GM18517 (cell line): ENCODE results near the gene TENM3.
"Not testable (repeated sequence)": the region's sequence is repeated elsewhere in the genome, so short reads cannot be mapped to it uniquely, and the experiment has no call there.

ENCODE experiments used
- ATAC-seq: cut with Tn5 transposase; IDR thresholded peaks from one replicate; pipeline ENCODE4 v1.9.1; 2021; ENCODE audit warnings: mild to moderate bottlenecking, moderate library complexity; ENCODE audit not compliant: unreplicated experiment

TENM3 gene

GRCh38 chr4:182386576-182386975, 143.4 kb downstream of the TENM3 start:
- ATAC-seq: not testable (repeated sequence)

- no peak for ATAC-seq
Measured at GRCh38 chr4:182391111-182391684, 148.0 kb downstream of the TENM3 start.

- no peak for ATAC-seq
Measured at GRCh38 chr4:182394181-182394580, 151.0 kb downstream of the TENM3 start.

GRCh38 chr4:182400081-182400480, 156.9 kb downstream of the TENM3 start:
- no peak for ATAC-seq

- no peak for ATAC-seq
Measured at GRCh38 chr4:182400790-182401189, 157.6 kb downstream of the TENM3 start.

- no peak for ATAC-seq
Measured at GRCh38 chr4:182404376-182404775, 161.2 kb downstream of the TENM3 start.

- no peak for ATAC-seq
Measured at GRCh38 chr4:182405087-182405486, 161.9 kb downstream of the TENM3 start.

GRCh38 chr4:182409271-182409670, 166.1 kb downstream of the TENM3 start:
- ATAC-seq: no peak

GRCh38 chr4:182411391-182411790, 168.2 kb downstream of the TENM3 start:
- ATAC-seq: no peak

- ATAC-seq: no peak
Measured at GRCh38 chr4:182413550-182413949, 170.3 kb downstream of the TENM3 start.

GRCh38 chr4:182415116-182415515, 171.9 kb downstream of the TENM3 start:
- ATAC-seq: no peak

- no peak for ATAC-seq
Measured at GRCh38 chr4:182416067-182416466, 172.9 kb downstream of the TENM3 start.

GRCh38 chr4:182418054-182418734, 175.0 kb downstream of the TENM3 start:
- ATAC-seq: no peak

GRCh38 chr4:182420189-182420588, 177.0 kb downstream of the TENM3 start:
- no peak for ATAC-seq

- no peak for ATAC-seq
Measured at GRCh38 chr4:182421753-182422152, 178.6 kb downstream of the TENM3 start.

- ATAC-seq: no peak
Measured at GRCh38 chr4:182425302-182425701, 182.1 kb downstream of the TENM3 start.

- ATAC-seq: no peak
Measured at GRCh38 chr4:182426901-182427300, 183.7 kb downstream of the TENM3 start.

GRCh38 chr4:182427554-182427953, 184.4 kb downstream of the TENM3 start:
- ATAC-seq: no peak

GRCh38 chr4:182429896-182430295, 186.7 kb downstream of the TENM3 start:
- no peak for ATAC-seq

GRCh38 chr4:182432819-182433218, 189.6 kb downstream of the TENM3 start:
- ATAC-seq: no peak

GRCh38 chr4:182434720-182435119, 191.5 kb downstream of the TENM3 start:
- ATAC-seq: no peak

- no peak for ATAC-seq
Measured at GRCh38 chr4:182435401-182435800, 192.2 kb downstream of the TENM3 start.

GRCh38 chr4:182443070-182443469, 199.9 kb downstream of the TENM3 start:
- ATAC-seq: no peak
